GM23338 (cell line): ENCODE measurements around the gene ATG7. TPM values are rescaled to one million over a fixed set of nuclear protein-coding genes. Genes with fewer than 3 reads are reported as not detected.

ENCODE experiments used
- ATAC-seq: fragments of 200-7000 bp; cut with Tn5 transposase; 3 replicates; pipeline ENCODE4 v1.9.1; 2020
- DNase-seq: peaks from one replicate; pipeline ENCODE4 v3.0.0-alpha.2; 2015; ENCODE audit warnings: low spot score
- H2AFZ ChIP-seq: fragments of 200-600 bp; sonication (generic); 2 replicates; pipeline ENCODE4 v1.8.0; 2016; ENCODE audit warnings: antibody characterized with exemption, mild to moderate bottlenecking, moderate library complexity
- H3F3A ChIP-seq: fragments of 200-600 bp; sonication (generic); replicated peaks from 2 replicates; pipeline ENCODE4 v1.8.0; 2017; ENCODE audit warnings: antibody characterized with exemption, mixed run types, low read depth
- H3K27ac ChIP-seq: fragments of 200-600 bp; sonication (generic); 2 replicates; pipeline ENCODE4 v1.6.1; 2016; ENCODE audit warnings: low read depth
- H3K27me3 ChIP-seq: fragments of 200-600 bp; sonication (generic); 2 replicates; pipeline ENCODE4 v1.8.0; 2016; ENCODE audit warnings: mild to moderate bottlenecking, mixed run types, moderate library complexity; ENCODE audit not compliant: insufficient read depth
- H3K36me3 ChIP-seq: fragments of 200-600 bp; sonication (generic); 2 replicates; pipeline ENCODE4 v1.8.0; 2016; ENCODE audit warnings: mild to moderate bottlenecking; ENCODE audit not compliant: insufficient read depth
- H3K4me1 ChIP-seq: fragments of 200-600 bp; sonication (generic); 2 replicates; pipeline ENCODE4 v1.8.0; 2016; ENCODE audit warnings: mild to moderate bottlenecking, moderate library complexity; ENCODE audit not compliant: insufficient read depth
- H3K4me2 ChIP-seq: fragments of 200-600 bp; sonication (generic); 2 replicates; pipeline ENCODE4 v1.7.1; 2017; ENCODE audit warnings: mixed run types
- H3K4me3 ChIP-seq: fragments of 200-600 bp; sonication (generic); 2 replicates; pipeline ENCODE4 v1.6.1; 2016; ENCODE audit warnings: mixed run types
- H3K79me2 ChIP-seq: fragments of 200-600 bp; sonication (generic); replicated peaks from 2 replicates; pipeline ENCODE4 v1.8.0; 2017; ENCODE audit warnings: mild to moderate bottlenecking; ENCODE audit not compliant: insufficient read depth
- H3K9me2 ChIP-seq: fragments of 200-600 bp; sonication (generic); 2 replicates; pipeline ENCODE4 v1.8.0; 2017; ENCODE audit not compliant: insufficient read depth
- H4K20me1 ChIP-seq: fragments of 200-600 bp; sonication (generic); replicated peaks from 2 replicates; pipeline ENCODE4 v1.8.0; 2017; ENCODE audit warnings: mild to moderate bottlenecking; ENCODE audit not compliant: insufficient read depth
- H3K27ac Mint-ChIP-seq: 2 replicates; pipeline ENCODE4 v1.8.0; 2020; ENCODE audit warnings: inconsistent platforms, mild to moderate bottlenecking, moderate library complexity, mixed read lengths
- H3K27me3 Mint-ChIP-seq: 3 replicates; pipeline ENCODE4 v1.8.0; 2022; ENCODE audit warnings: low read depth, mild to moderate bottlenecking, moderate library complexity, mixed read lengths, inconsistent platforms; ENCODE audit not compliant: insufficient read depth, poor library complexity
- H3K36me3 Mint-ChIP-seq: 3 replicates; pipeline ENCODE4 v1.8.0; 2021; ENCODE audit warnings: low read depth, mild to moderate bottlenecking, inconsistent platforms, moderate library complexity, mixed read lengths
- H3K4me1 Mint-ChIP-seq: 3 replicates; pipeline ENCODE4 v1.8.0; 2020; ENCODE audit warnings: mild to moderate bottlenecking, inconsistent platforms, mixed read lengths
- H3K4me3 Mint-ChIP-seq: 3 replicates; pipeline ENCODE4 v1.8.0; 2021; ENCODE audit warnings: moderate library complexity, mild to moderate bottlenecking, inconsistent platforms, mixed read lengths
- H3K9me3 Mint-ChIP-seq: 3 replicates; pipeline ENCODE4 v1.8.0; 2020; ENCODE audit warnings: moderate library complexity, mild to moderate bottlenecking, inconsistent platforms, mixed read lengths
- CREB1 ChIP-seq: fragments of 250-450 bp; sonication (Bioruptor Pico); IDR thresholded peaks from 2 replicates; pipeline ENCODE4 v1.5.0; 2020; ENCODE audit warnings: low read depth, mild to moderate bottlenecking, moderate library complexity
- CTCF ChIP-seq, 2 experiments: fragments of 200-600 bp in 1 of 2; sonication (generic) in 1 of 2; conservative IDR thresholded peaks; 2 replicates each; pipeline versions ENCODE4 v1.5.1 to v1.6.1; 2016 to 2017; ENCODE audit warnings: antibody characterized with exemption in 2 of 2, low read depth in 2 of 2, mild to moderate bottlenecking in 2 of 2, moderate library complexity in 1 of 2
- ETS1 ChIP-seq: IDR thresholded peaks from 2 replicates; pipeline ENCODE4 v1.6.1; 2016; ENCODE audit warnings: antibody characterized with exemption
- EZH2 ChIP-seq: fragments of 200-600 bp; sonication (generic); IDR thresholded peaks from one replicate; pipeline ENCODE4 v1.8.0; 2017; ENCODE audit warnings: antibody characterized with exemption, mild to moderate bottlenecking, low read depth; ENCODE audit not compliant: unreplicated experiment
- EZH2phosphoT487 ChIP-seq: fragments of 200-600 bp; sonication (generic); IDR thresholded peaks from one replicate; pipeline ENCODE4 v1.8.1; 2018; ENCODE audit warnings: antibody characterized with exemption; ENCODE audit not compliant: unreplicated experiment
- JUNB ChIP-seq: IDR thresholded peaks from one replicate; pipeline ENCODE4 v1.6.1; 2016; ENCODE audit warnings: antibody characterized with exemption; ENCODE audit not compliant: unreplicated experiment
- NANOG ChIP-seq: IDR thresholded peaks from 2 replicates; pipeline ENCODE4 v1.6.1; 2016; ENCODE audit warnings: antibody characterized with exemption, borderline replicate concordance
- POLR2AphosphoS5 ChIP-seq: IDR thresholded peaks from 2 replicates; pipeline ENCODE4 v1.6.1; 2016; ENCODE audit warnings: antibody characterized with exemption, low read depth
- REST ChIP-seq: IDR thresholded peaks from one replicate; pipeline ENCODE4 v1.6.1; 2018; ENCODE audit warnings: antibody characterized with exemption; ENCODE audit not compliant: unreplicated experiment
- STAT1 ChIP-seq: IDR thresholded peaks from one replicate; pipeline ENCODE4 v1.6.1; 2016; ENCODE audit warnings: antibody characterized with exemption; ENCODE audit not compliant: unreplicated experiment
- ZNF114 ChIP-seq: fragments of 250-450 bp; sonication (Bioruptor Pico); IDR thresholded peaks from 2 replicates; pipeline ENCODE4 v1.5.0; 2020; ENCODE audit warnings: mild to moderate bottlenecking, moderate library complexity
- ZNF331 ChIP-seq: fragments of 250-450 bp; sonication (Bioruptor Pico); IDR thresholded peaks from 2 replicates; pipeline ENCODE4 v1.5.0; 2020; ENCODE audit warnings: low read depth, mild to moderate bottlenecking, moderate library complexity
- ZNF462 ChIP-seq: fragments of 250-450 bp; sonication (Bioruptor Pico); IDR thresholded peaks from 2 replicates; pipeline ENCODE4 v1.5.0; 2020; ENCODE audit warnings: mild to moderate bottlenecking, moderate library complexity
- polyA plus RNA-seq: library from polyadenylated mRNA; unstranded; fragments of >200 nt; fragmentation: Nextera tagmentation; extraction: Ambion mirVana; gene quantifications from 2 replicates; pipeline ENCODE4 v1.2.1, GENCODE V29; 2016
- total RNA-seq: library from RNA; depleted of rRNA; stranded (reverse); fragments of >200 nt; shearing (Covaris generic); gene quantifications from 2 replicates; pipeline ENCODE4 v1.2.3, GENCODE V29; 2014

The ATG7 gene
- total and polyA plus RNA-seq, 2 experiments from 2014 or later = 16.2 to 36.7 TPM

GRCh38 chr3:11394392-11394791, 122.2 kb downstream of the ATG7 start:
- H3K9me3 Mint-ChIP-seq = no peaks in the 10 kb centered on the region
- H3K36me3 ChIP-seq = no peaks in the 10 kb centered on the region
- no peak overlapping the region for H3K4me3 Mint-ChIP-seq
- H3K27ac Mint-ChIP-seq = no peak overlapping the region
- no peak overlapping the region for H3K27ac ChIP-seq
- H4K20me1 ChIP-seq = no peaks in the 10 kb centered on the region; the same call in 1 of the 2 replicates
- H3K27me3 ChIP-seq = no peaks in the 10 kb centered on the region
- TF ChIP-seq REST (no peak), CTCF (conservative IDR thresholded peaks at IDR 0.05; ENCODE audit: low read depth in 2 of 2) (no peak), POLR2AphosphoS5 (no peak), JUNB (no peak), ZNF114 (no peak), NANOG (no peak), ZNF462 (CRISPR knock-in tag) (no peak), EZH2 (no peak), CREB1 (CRISPR knock-in tag) (no peak), EZH2phosphoT487 (no peak), STAT1 (no peak), ETS1 (no peak), ZNF331 (CRISPR knock-in tag) (no peak)
- ATAC-seq = no peak
- H3K4me1 ChIP-seq = peaks cover 6% of the 10 kb centered on the region
- H3K79me2 ChIP-seq = no peaks in the 10 kb centered on the region
- H2AFZ ChIP-seq = no peak overlapping the region
- no peak for DNase-seq
- H3K4me1 Mint-ChIP-seq = peaks cover 12% of the 10 kb centered on the region
- H3F3A ChIP-seq = no peaks in the 10 kb centered on the region
- no peaks in the 10 kb centered on the region for H3K36me3 Mint-ChIP-seq
- H3K9me2 ChIP-seq = no peaks in the 10 kb centered on the region
- peaks cover 3% of the 10 kb centered on the region for H3K27me3 Mint-ChIP-seq
- H3K4me2 ChIP-seq = no peak overlapping the region
- H3K4me3 ChIP-seq = no peak overlapping the region
